ENCODE measurements around the gene FGFR3. TPM values are rescaled to one million over a fixed set of nuclear protein-coding genes. Genes with fewer than 3 reads are reported as not detected.

Gene FGFR3
- total and polyA plus RNA-seq, 8 donors: 1.2 to 530 (median 26.9) TPM

- H3K9me3 ChIP-seq: no peaks in the 10 kb centered on the region
- no peak overlapping the region for H3K4me3 ChIP-seq
- no peaks in the 10 kb centered on the region for H3K36me3 ChIP-seq
- intact Hi-C loops (cut with DNase I; ENCODE audit: low total_unique reads): no loop called here
- no peak for DNase-seq
- TF ChIP-seq EP300 (IDR thresholded peaks at IDR 0.05) (no peak), POLR2AphosphoS5 (IDR thresholded peaks at IDR 0.05) (no peak), CTCF (IDR thresholded peaks at IDR 0.05) (no peak), POLR2A (IDR thresholded peaks at IDR 0.05) (no peak)
- H3K27ac ChIP-seq: no peak overlapping the region
- peaks cover 0 to 16% (median 9%) of the 10 kb centered on the region in 4 donors for H3K4me1 ChIP-seq
- peaks cover 0 to 52% (median 0%) of the 10 kb centered on the region in 3 donors for H3K27me3 ChIP-seq
- WGBS, 5 donors: 68 to 81% (median 74%) methylated on average over 10 to 23 of the region's 23 CpGs
Measured at GRCh38 chr4:1775731-1776500, 17.2 kb upstream of the FGFR3 start.

- intact Hi-C loops (cut with DNase I; ENCODE audit: low total_unique reads): no loop called here
- no peak overlapping the region for H3K27ac ChIP-seq
- no peak for TF ChIP-seq CTCF (IDR thresholded peaks at IDR 0.05)
- TF ChIP-seq POLR2A (IDR thresholded peaks at IDR 0.05): no peak
- TF ChIP-seq EP300 (IDR thresholded peaks at IDR 0.05): no peak
- no peak for TF ChIP-seq POLR2AphosphoS5 (IDR thresholded peaks at IDR 0.05)
Measured at GRCh38 chr4:1776521-1777161, 16.5 kb upstream of the FGFR3 start.

GRCh38 chr4:1777822-1778641 lies 15.1 kb upstream of the FGFR3 start:
- Histone ChIP-seq H3K36me3 (no peaks in the 10 kb centered on the region), H3K9me3 (no peaks in the 10 kb centered on the region), H3K4me3 (no peak overlapping the region), H3K27me3 (peaks cover 0 to 32% (median 0%) of the 10 kb centered on the region in 3 donors), H3K27ac (no peak overlapping the region), H3K4me1 (peaks cover 0 to 5% (median under 1%) of the 10 kb centered on the region in 4 donors)
- TF ChIP-seq POLR2A (IDR thresholded peaks at IDR 0.05): no peak
- no peak for TF ChIP-seq POLR2AphosphoS5 (IDR thresholded peaks at IDR 0.05)
- TF ChIP-seq CTCF (IDR thresholded peaks at IDR 0.05): no peak
- no peak for TF ChIP-seq EP300 (IDR thresholded peaks at IDR 0.05)
- intact Hi-C loops (cut with DNase I; ENCODE audit: low total_unique reads): no loop called here
- DNase-seq: peak in 1 of 2 donors; percentile 68
- WGBS, 5 donors: 38 to 49% (median 42%) methylated on average over 16 to 27 of the region's 27 CpGs

More at GRCh38 chr4:1776521-1777161, 16.5 kb upstream of the FGFR3 start:
- Histone ChIP-seq H3K9me3 (no peaks in the 10 kb centered on the region), H3K36me3 (no peaks in the 10 kb centered on the region), H3K4me1 (peaks cover 0 to 13% (median 6%) of the 10 kb centered on the region in 4 donors), H3K4me3 (no peak overlapping the region), H3K27me3 (peaks cover 0 to 45% (median 0%) of the 10 kb centered on the region in 3 donors)
- no peak for DNase-seq
- WGBS, 5 donors: 78 to 93% (median 79%) methylated on average over 9 to 24 of the region's 24 CpGs
